ENCODE results near the gene CSN1S1. TPM values are rescaled to one million over a fixed set of nuclear protein-coding genes. Genes with fewer than 3 reads are reported as not detected.
"Not testable (repeated sequence)": the region's sequence is repeated elsewhere in the genome, so short reads cannot be mapped to it uniquely, and the experiment has no call there.

The CSN1S1 gene
- not detected for polyA plus RNA-seq (2013, experiment 1 of 2; ENCODE audit: insufficient read length)
- polyA plus RNA-seq (2013, experiment 2 of 2; ENCODE audit: insufficient read length), result not detected

DNA sequence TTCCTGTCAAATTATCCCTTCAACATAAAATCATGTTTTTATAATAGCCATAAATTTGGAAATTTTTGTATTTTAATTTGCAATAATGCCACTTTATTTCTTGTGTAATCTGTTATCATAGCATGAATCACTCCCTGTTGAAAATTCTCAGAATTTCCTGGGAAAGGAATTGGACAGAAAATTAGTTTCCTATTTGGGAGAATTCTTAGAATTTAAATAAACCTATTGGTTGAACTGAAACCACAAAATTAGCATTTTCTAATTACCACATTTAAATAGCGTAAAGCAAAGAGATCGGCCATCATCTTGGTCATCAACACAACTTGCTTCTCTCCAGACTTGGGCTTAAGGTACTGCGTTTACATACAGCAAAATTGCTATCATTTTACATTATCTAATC lies at the start of gene CSN1S1:
Gene CSN1S1, plus strand, starts transcription at position 301 of the 400 bp plus-strand sequence. CDS start 1,488 bp downstream, outside the sequence.
- DNase-seq, result no peak

DNA sequence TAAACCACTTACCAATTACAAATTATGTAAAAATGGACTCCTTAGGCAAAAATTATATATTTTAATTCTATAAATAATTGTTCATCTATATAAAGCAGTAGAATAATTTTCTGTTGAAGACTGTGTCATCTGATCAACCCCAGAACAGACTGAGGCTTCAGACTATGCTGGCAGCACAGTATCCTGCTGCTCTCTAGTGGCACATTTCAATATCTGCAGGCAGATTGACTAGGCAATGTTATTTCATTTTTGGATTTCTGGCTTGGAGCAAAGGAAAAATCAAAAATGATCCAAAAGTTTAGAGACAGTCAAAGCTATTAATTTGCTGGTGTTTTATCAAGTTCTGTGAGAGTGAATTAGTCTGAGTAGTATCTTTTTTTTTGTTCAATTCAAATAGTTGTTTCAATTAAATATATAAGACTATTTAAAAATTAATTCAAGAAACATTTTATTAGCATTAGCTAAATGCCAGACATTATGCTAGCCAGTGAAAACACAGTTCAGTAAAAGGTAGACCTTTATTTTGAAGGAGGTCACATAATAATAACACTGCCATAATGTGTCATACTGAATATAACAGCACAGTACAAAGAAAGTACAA lies 49.6 kb upstream of the CSN1S1 start:
- DNase-seq, result peak; percentile 54

DNA sequence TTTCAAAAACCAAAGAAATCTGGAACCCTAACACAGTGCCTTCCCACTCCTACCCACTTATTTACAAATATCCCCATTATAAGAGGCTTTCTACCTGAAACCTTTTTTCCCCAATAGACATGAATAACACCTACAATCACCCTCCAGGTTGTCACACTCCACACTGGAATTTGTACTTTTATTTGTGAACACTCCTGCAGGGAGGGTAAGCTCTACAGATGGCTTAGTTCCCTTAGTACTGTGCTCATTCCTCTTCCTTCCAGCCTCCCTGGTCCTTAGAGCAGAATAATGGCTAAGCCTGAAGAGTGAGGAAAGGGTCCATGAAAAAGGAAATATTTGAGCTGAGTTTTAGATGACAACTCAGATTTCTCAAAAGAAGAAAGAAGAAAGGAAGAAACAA lies 48.7 kb upstream of the CSN1S1 start:
- no peak for DNase-seq

- DNase-seq, result peak; percentile 15
Measured at GRCh38 chr4:69888336-69888735, 42.5 kb upstream of the CSN1S1 start.

- no peak for DNase-seq
Measured at GRCh38 chr4:69894186-69894585, 36.7 kb upstream of the CSN1S1 start.

- DNase-seq, result no peak
Measured at GRCh38 chr4:69894721-69895120, 36.1 kb upstream of the CSN1S1 start.

DNA sequence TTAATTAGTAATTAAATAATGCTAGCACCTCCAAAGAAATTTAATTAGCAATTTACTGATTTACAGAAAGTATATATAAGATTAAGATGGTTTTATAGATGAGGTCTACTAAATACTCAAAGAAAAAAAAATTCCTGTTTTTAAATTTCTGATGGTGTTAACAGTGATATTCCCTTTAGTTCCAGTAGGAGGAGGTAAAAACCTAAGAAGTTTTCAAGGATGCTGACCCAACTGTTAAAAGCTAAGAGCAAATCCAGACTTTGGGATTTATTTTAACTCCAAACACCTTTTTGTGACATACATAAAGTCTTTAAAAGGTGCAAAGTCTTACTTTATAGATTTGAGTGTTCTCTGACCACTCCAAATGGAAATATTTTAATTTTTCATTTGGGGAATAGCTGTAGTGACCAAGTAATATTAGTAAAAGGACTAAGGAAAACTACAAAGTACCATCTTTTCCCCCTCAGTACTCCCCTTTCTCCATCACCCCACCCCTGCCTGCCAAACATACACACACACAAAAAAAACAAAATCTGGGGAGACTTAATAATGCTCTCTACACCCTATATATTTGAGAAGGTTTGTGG lies 34.2 kb upstream of the CSN1S1 start:
- DNase-seq, result peak; percentile 4

GRCh38 chr4:69907151-69907550 lies 23.7 kb upstream of the CSN1S1 start:
- peak; percentile 39 for DNase-seq

DNA sequence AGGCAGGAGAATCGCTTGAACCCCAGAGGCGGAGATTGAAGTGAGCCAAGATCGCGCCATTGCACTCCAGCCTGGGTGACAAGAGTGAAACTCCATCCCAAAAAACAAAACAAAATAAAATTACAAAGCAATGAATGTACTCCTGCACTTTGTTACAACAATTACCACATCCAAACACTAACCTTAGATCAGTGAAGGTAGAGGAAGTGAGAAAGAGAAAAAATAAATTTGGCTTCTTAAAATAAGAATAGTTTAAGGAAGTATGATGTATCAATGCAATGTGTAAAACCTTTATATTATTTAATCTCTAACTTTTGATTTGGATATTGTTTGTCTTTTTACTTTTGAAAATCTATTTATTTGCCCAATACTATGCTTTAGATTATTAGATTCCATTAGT lies 21.7 kb upstream of the CSN1S1 start:
- DNase-seq, result no peak

DNA sequence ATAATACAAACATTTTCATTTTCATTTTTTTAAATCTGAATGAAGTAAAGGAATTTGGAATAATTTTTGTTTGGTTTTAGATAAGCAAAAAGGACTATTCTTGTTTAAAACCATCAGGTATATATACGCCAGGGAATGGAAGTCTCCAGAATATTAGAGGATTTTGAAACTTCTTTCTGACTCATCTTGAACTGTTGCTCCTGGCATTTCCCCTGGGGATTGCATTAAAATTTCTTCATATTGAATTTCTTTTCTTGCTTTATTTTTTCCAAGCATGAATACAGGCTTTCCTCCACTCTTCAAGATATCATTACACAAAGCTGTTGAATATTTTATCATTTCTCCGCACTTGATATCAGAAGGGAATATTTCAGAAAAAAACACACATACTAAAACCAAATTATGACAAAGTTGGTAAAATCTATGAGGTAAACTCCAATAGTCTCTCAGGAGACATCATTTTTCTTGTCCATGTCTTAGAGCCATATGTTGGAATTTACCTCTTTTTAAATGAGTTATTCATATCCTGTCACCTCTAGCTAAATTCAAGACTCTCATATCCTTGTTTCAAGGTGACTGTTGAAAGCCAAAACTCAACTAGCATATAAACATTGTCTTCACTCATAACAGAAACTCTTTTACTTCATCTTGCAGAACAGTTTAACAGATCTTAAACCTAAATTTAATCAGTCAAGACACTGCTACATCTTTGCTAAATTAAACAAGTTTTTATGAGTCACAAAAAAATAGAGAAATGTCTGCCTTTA lies 20.7 kb upstream of the CSN1S1 start:
- peak; percentile 57 for DNase-seq

DNA sequence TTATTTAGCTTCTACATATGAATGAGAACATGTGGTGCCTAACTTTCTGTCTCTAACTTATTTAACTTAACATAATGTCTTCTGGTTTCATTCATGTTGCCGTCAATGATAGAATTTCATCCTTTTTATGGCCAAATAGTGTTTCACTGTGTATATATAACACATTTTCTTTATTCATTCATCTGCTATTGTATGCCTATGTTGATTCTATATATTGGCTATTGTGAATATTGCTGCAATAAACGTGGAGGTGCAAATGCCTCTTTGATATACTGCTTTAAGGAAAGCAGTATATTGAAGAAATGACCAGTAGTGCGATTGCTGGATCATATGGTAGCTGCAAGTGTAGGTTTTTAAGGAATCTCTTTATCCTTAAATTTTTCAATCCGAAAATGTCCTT lies 10.0 kb upstream of the CSN1S1 start:
- DNase-seq, result no peak

DNA sequence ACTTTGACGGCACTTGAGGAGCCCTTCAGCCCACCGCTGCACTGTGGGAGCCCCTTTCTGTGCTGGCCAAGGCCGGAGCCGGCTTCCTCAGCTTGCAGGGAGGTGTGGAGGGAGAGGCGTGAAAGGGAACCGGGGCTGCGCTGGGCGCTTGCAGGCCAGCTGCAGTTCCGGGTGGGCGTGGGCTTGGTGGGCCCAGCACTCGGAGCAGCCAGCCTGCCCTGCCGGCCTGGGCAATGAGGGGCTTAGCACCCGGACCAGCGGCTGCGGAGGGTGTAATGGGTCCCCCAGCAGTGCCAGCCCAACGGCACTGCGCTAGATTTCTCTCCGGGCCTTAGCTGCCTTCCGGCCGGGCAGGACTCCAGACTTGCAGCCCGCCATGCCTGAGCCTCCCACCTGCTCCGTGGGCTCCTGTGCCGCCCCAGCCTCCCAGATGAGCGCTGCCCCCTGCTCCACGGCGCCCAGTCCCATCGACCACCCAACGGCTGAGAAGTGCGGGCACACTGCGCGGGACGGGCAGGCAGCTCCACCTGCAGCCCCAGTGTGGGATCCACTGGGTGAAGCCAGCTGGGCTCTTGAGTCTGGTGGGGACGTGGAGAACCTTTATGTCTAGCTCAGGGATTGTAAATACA lies 7.0 kb upstream of the CSN1S1 start:
- not testable (repeated sequence) for DNase-seq

DNA sequence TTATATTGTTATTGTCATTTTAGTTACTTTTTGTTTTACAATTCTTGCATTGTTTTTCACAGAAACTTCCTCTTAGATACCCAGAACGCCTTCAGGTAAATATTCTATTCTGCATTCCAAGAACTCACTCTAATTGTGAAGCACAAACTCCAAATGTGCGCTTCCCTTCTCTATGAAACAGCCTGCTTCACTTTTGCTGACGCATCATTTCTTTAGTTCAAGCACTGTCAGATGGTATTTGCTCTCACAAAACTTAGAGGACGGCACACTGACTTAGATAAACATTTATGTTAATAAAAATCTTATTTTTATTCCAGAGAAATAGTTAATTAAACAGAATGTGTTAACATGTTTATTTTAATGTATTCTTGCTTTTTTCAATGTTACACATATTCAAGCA lies 3.3 kb downstream of the CSN1S1 start:
- DNase-seq, result no peak

- DNase-seq, result peak; percentile 1
Measured at GRCh38 chr4:69936566-69936965, 5.7 kb downstream of the CSN1S1 start.

DNA sequence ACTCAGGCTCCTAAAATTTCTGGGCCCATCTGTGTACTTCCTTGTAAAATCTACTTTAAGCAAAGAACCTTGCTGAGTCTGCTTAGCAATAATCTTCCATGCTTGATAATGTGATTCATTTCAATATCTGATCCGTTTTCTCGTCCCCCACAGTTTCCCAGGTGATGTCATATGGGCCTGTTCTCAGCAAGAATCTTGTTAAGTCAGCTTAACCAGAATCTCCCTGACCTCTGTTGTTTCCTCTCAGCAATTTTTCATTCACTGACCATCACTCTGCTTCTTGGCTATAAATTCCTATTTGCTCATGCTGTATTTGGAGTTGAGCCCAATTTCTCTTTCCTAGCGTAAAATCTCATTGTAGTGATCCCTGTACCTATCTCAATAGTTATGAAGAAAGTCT lies 20.7 kb downstream of the CSN1S1 start:
- DNase-seq, result no peak

DNA sequence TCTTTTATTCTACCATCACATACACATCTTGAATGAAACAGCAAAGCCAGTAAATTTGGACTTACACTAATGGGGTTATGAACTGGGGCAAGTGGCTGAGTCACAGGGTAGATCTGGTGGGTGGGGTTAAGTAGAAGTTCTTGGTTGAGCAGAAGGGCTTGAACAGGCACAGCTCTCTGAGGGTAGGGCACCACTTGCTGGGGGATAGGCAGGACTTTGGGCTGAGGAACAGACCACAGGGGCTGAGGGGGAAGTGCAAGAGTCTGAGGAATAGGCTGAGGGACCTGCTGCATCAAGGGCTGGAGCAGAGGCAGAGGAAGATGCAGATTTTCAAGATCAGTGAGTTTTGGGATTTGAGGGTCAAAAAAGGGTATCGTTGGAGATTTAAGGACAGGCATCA lies 26.3 kb downstream of the CSN1S1 start:
- DNase-seq, result no peak

DNA sequence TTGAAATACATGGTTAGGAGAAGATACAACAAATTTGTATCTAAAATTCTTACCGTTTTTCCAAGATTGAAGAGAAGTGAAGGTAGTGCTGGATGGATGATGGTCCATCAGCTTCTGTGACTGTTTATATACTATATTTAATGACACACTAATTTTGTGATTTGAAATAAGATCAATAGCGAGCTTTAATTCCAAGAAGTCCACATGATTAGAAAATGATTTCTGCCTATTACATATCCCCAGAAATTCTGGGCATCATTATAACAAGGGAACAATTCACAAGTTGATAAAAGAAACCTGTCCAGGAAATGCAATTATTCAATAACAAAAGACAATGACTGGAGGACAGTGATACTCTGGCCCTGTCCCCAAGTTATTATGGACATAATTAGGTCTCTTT lies 34.8 kb downstream of the CSN1S1 start, which contains the start of gene CSN2:
Gene CSN2, minus strand, starts transcription at position 101 of the 400 bp plus-strand sequence. CDS start 4,733 bp downstream, outside the sequence.
- DNase-seq, result no peak

GRCh38 chr4:69970071-69970470 lies 39.2 kb downstream of the CSN1S1 start:
- DNase-seq, result no peak

- no peak for DNase-seq
Measured at GRCh38 chr4:69974631-69975030, 43.8 kb downstream of the CSN1S1 start.

DNA sequence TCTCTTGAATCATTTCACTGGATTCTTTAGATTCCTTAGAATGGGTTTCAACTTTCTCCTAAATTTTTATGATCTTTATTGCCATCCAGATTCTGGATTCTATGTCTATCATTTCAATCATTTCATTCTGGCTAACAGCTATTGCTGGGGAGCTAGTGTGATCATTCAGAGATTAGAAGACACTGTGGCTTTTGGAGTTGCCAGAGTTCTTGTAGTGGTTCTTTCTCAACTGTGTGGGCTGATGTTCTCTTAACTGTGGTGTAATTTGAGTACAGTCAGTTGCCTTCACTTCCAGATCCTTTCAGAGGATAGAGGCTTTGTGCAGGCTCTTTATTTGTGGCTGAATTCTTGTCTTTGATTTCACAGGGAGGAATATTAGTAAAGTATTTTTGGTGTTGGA lies 46.7 kb downstream of the CSN1S1 start:
- DNase-seq, result no peak

DNA sequence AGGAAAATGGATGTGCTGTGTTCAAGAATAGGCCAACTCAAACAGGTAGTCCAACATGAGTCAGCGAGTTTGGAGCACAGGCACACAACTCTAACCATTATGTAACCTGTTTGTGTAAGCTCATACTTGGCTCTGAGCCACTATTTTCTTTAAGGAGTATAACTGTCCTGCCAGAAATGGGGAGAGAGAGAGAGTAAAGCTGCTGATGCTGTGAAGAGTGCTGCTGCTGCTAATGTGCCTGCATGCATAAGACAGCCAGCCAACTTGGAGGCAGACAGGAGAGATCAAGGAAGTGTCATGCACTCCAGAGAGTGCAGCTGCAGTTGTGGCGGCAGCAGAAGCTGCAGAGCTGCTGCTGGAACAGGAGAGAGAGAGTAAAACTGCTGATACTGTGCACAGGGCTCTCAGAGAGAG lies 53.2 kb downstream of the CSN1S1 start:
- peak; percentile 0 for DNase-seq

GRCh38 chr4:69986663-69987062 lies 55.8 kb downstream of the CSN1S1 start:
- no peak for DNase-seq

- DNase-seq, result no peak
Measured at GRCh38 chr4:69991016-69991415, 60.1 kb downstream of the CSN1S1 start.
